Uterus (tissue), 4 donors: ENCODE measurements around the gene FLVCR2. TPM values are rescaled to one million over a fixed set of nuclear protein-coding genes. Genes with fewer than 3 reads are reported as not detected.

Source experiments
- small RNA-seq: library from RNA; depleted of rRNA; stranded (forward); fragments of <200 nt; gene quantifications from one replicate; pipeline ENCODE3, GENCODE V24; 2016
- total RNA-seq, 4 donors: library from RNA; depleted of rRNA in 3 of 4; stranded (reverse); fragments of >200 nt in 3 of 4; gene quantifications; one replicate each; pipeline versions ENCODE4 v1.1.0 to v1.2.4, GENCODE V29; 2014 to 2023
- donor health status: DM: yes; HTN: yes; CAD: no.

The FLVCR2 gene
- total RNA-seq, 4 donors from 2014 or later: 2.3 to 15.0 (median 3.3) TPM

Small RNA genes lying within 50 kb of the gene (small RNA-seq; reads per million reads assigned to genes)
- not detected for gene RNA5SP387

Other genes with a start within 250 kb of the FLVCR2 start
- 10 to 100 TPM; 32.9 to 86.8 (median 50.1) TPM for gene JDP2, start 150.6 kb upstream of the FLVCR2 start, total RNA-seq
- 1 to 10 TPM in 2 of 4 donors, under 1 TPM in 1, not detected in 1; 0.28 to 6.4 (median 1.3) TPM for gene BATF, start 56.2 kb upstream of the FLVCR2 start, total RNA-seq
- gene ERG28, start 82.3 kb downstream of the FLVCR2 start, total RNA-seq: 10 to 100 TPM in 1 of 4 donors, 1 to 10 TPM in 2, under 1 TPM in 1; 0.26 to 11.2 (median 4.2) TPM
- 100 to 1,000 TPM in 1 of 4 donors, 10 to 100 TPM in 3; 32.4 to 183 (median 40.6) TPM for gene TTLL5, start 82.6 kb downstream of the FLVCR2 start, total RNA-seq